Breast epithelium (tissue), 3 donors: ENCODE data around the gene TESK2.
"Not testable (repeated sequence)": the region's sequence is repeated elsewhere in the genome, so short reads cannot be mapped to it uniquely, and the experiment has no call there.

Experiments
- POLR2A ChIP-seq: fragments of 450-650 bp; IDR thresholded peaks from one replicate; pipeline ENCODE4 v1.6.1; 2016; ENCODE audit warnings: antibody characterized with exemption, mild to moderate bottlenecking, moderate library complexity
- POLR2AphosphoS5 ChIP-seq, 3 donors: sonication (generic); formaldehyde crosslinking; IDR thresholded peaks; one replicate each; pipeline ENCODE4 v1.6.1; 2017; ENCODE audit warnings: antibody characterized with exemption in 3 of 3
- TF ChIP-seq, protein P1 (sequence below), 3 donors: fragments of 450-650 bp; IDR thresholded peaks; one replicate each; pipeline ENCODE4 v1.5.1; 2016 to 2017; ENCODE audit warnings: antibody characterized with exemption in 3 of 3, mild to moderate bottlenecking in 3 of 3, moderate library complexity in 3 of 3

DNA sequence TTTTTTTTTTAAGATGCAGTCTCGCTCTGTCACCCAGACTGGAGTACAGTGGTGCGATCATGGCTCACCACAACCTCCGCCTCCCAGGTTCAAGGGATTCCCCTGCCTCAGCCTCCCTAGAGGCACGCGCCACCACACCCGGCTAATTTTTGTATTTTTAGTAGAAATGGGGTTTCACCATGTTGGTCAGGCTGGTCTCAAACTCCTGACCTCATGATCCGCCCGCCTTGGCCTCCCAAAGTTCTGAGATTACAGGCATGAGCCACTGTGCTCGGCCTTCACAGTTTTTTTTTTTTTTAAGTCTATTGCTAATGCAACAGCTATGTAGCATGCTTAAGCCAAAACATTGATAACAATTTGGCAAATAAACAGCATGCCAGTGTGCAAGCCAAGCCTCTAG is 23.6 kb downstream of the TESK2 start:
- TF ChIP-seq, protein P1, sequence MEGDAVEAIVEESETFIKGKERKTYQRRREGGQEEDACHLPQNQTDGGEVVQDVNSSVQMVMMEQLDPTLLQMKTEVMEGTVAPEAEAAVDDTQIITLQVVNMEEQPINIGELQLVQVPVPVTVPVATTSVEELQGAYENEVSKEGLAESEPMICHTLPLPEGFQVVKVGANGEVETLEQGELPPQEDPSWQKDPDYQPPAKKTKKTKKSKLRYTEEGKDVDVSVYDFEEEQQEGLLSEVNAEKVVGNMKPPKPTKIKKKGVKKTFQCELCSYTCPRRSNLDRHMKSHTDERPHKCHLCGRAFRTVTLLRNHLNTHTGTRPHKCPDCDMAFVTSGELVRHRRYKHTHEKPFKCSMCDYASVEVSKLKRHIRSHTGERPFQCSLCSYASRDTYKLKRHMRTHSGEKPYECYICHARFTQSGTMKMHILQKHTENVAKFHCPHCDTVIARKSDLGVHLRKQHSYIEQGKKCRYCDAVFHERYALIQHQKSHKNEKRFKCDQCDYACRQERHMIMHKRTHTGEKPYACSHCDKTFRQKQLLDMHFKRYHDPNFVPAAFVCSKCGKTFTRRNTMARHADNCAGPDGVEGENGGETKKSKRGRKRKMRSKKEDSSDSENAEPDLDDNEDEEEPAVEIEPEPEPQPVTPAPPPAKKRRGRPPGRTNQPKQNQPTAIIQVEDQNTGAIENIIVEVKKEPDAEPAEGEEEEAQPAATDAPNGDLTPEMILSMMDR (IDR thresholded peaks at IDR 0.05): not testable (repeated sequence)
- not testable (repeated sequence) for TF ChIP-seq POLR2A; POLR2AphosphoS5 (IDR thresholded peaks at IDR 0.05)
